ENCODE results near the gene AEBP1.

DNA sequence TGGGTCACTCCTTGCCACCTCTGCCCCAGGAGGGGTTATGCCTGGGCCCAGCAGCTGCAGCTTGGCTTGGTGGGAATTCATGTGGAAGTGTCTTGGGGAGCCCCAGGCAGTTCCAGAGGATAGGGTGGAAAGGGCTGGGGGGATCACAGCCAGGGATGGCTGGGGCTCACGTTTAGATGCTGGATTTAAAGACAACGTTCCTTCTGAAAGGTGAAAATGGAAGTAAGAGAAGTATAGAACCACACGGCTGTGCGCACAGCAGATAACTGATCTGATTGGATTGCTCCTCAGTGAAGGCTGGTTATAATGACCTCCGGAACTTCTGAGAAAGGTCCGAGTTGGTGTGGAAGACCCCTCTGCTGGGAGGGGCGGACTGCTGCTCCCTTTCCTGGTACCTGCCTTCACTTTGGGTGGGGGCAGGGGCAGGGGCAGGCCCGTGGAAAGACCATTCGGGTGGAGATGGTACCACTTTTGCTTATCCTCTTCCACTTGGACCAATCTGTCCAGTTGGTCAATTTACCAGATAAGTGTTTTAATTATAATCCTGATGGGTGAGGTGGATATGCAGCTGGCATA is 44.9 kb downstream of the AEBP1 start:
- TF ChIP-seq, protein P1, sequence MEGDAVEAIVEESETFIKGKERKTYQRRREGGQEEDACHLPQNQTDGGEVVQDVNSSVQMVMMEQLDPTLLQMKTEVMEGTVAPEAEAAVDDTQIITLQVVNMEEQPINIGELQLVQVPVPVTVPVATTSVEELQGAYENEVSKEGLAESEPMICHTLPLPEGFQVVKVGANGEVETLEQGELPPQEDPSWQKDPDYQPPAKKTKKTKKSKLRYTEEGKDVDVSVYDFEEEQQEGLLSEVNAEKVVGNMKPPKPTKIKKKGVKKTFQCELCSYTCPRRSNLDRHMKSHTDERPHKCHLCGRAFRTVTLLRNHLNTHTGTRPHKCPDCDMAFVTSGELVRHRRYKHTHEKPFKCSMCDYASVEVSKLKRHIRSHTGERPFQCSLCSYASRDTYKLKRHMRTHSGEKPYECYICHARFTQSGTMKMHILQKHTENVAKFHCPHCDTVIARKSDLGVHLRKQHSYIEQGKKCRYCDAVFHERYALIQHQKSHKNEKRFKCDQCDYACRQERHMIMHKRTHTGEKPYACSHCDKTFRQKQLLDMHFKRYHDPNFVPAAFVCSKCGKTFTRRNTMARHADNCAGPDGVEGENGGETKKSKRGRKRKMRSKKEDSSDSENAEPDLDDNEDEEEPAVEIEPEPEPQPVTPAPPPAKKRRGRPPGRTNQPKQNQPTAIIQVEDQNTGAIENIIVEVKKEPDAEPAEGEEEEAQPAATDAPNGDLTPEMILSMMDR (IDR thresholded peaks at IDR 0.05; ENCODE audit: insufficient read depth, low read depth, low read length), result no peak
- no peak for TF ChIP-seq EZH2 (IDR thresholded peaks at IDR 0.05; ENCODE audit: insufficient read depth, low read length)

Measured in astrocyte (in vitro differentiated cells and primary cell).